GM19193 (cell line): Measurements from ENCODE around the gene LMF1.

ENCODE experiments used
- POLR2A ChIP-seq: IDR thresholded peaks from 4 replicates; pipeline ENCODE4 v1.6.1; 2011; ENCODE audit not compliant: insufficient read depth, insufficient read length; ENCODE audit errors: extremely low read depth

The LMF1 gene

DNA sequence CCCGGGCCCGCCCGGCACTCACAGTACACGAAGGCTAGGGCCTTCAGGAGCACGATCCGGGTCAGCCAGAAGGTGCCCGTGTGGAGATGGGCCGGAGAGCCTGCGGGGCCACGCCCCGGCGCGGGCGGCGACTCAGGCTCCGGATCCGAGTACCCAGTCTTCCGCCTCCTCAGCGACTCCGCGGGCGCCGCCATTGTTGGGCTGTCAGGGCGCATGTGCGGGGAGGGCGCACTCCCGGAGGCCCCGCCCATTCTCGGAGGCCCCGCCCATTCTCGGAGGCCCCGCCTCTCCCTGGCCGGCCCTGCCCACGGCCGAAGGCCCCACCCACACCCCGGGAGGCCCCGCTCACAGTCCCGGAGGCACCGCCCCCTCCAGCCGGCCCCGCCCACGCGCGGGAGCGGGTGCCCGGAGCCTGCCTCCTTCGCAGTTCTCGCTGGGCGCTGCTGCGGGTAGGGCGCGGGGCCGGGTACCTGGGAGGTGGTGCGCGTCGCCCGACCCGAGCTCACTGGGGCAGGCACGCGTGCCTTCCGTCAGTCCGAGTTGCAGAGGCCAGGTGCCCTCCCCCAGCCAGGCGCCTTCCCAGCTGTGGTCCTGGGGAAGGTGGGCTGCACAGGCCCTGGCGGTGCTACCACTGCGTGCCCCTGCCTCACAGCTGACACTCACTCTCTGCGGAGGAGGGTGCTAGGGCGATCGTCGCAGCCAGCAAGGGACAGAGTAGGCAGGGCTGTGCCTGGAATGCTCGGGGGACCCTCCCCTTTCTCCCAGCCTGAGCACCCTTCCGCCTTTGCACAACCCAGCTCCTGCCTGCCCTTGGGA is at the start of gene LMF1:
TSS of gene LMF1 (minus strand) at position 219 of the 816 bp plus-strand sequence. CDS start at position 215, 4 bp downstream.
- TF ChIP-seq POLR2A: peak; percentile 89

GRCh38 chr16:1020091-1020399 is 49.3 kb upstream of the LMF1 start:
- TF ChIP-seq POLR2A: no peak

- no peak for TF ChIP-seq POLR2A
Measured at GRCh38 chr16:1019231-1020090, 48.7 kb upstream of the LMF1 start.

- no peak for TF ChIP-seq POLR2A
Measured at GRCh38 chr16:1018447-1019198, 47.8 kb upstream of the LMF1 start.

DNA sequence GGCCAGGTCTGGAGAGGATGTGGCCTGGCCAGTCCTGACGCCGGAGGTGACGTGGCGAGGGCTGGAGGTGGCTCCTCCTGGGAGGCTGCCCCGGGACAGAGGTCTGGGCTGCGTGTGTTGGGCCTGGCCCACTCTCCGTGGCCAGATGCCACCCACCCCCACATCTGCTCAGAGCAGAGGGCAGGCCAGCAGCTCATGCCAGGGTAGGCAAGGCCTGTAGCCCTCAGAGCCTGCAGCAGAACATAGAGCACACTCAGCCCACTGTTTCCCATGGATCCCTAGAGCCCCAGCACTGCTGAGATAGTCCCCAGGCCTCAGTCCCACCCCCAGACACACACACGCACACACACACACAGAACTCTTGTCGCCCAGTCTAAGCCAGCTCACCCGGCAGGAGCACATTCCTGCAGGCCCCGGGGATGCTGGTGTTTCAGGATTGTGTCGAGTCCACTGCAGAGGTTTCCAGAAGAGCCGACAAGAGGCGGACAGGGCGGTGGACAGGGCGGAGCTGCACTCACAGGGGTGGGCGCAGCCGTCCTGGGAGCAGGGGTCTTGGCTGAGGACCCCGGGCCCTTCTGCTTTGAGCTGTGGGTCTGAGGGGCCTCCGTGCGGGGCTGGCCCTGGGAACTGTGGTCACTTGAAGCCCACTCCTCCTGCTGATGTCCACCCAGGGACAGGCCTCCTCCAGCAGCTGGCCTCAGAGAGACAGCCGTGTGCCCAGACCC is 44.1 kb upstream of the LMF1 start:
- no peak for TF ChIP-seq POLR2A

GRCh38 chr16:1014221-1014620 is 43.4 kb upstream of the LMF1 start:
- no peak for TF ChIP-seq POLR2A

DNA sequence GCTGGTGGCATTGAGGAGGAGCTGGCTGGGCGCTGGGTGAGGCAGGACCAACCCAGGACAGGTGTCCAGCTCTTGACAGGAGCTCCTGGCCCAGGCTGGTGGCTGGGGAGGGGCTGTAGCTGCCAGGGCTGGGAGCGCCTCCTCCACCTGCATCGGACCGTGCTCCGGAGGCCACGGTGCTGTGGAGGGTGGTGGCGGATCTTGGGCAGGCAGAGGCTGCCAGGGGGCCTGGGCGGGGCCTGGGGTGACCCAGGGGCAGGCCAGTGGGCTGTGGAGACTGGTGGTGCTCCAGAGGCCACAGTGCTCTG is 42.8 kb upstream of the LMF1 start:
- no peak for TF ChIP-seq POLR2A

GRCh38 chr16:1012722-1013592 is 42.2 kb upstream of the LMF1 start:
- TF ChIP-seq POLR2A: no peak

DNA sequence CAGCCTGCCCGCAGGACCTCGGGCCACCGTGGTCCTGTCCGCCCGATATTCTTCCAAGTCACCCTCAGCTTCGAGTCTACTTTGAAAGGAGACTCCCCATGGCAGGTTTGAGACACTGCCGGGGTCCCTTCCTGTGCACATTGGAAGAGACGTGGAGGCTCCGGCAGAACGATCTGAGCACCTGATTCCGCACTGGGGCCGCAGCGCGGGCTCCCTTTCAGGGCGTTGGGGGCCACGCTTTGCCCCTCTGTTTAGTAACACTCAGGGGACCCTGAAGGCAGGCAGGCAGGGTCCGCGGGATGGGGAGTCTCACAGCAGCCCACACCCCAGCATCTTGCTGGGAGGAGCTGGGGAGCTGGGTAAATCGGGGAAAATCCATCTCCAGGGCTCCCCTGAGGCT is 41.4 kb upstream of the LMF1 start:
- no peak for TF ChIP-seq POLR2A

DNA sequence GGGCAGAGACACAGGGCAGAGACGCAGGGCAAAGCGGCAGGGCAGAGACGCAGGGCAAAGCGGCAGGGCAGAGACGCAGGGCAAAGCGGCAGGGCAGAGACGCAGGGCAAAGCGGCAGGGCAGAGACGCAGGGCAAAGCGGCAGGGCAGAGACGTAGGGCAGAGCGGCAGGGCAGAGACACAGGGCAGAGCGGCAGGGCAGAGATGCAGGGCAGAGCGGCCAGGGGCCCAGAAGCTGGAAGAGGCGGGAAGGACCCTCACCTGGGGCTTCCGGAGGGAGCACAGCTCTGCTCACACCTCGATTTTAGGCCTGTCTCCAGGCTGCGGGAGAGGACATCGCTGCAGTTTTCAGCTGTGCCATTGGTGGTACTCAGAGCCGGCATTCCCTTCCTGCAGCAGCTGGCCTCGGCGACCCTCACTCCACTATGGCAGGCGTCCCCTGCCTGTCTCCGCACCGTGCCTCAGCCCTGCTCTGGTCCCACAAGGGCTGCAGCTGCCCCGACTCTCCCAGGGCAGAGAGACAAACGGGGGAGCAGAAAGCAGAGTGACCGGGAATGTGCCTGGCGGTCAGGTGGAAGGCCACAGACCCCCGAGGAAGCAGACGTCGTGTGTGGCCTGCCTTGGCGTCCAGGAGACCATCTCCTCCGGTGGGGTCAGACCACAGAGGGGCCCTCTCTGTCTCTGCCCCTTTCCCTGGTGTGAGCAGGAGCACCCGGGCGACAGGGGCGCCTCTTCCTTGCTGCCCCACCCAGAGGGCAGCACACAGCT is 40.7 kb upstream of the LMF1 start:
- no peak for TF ChIP-seq POLR2A

DNA sequence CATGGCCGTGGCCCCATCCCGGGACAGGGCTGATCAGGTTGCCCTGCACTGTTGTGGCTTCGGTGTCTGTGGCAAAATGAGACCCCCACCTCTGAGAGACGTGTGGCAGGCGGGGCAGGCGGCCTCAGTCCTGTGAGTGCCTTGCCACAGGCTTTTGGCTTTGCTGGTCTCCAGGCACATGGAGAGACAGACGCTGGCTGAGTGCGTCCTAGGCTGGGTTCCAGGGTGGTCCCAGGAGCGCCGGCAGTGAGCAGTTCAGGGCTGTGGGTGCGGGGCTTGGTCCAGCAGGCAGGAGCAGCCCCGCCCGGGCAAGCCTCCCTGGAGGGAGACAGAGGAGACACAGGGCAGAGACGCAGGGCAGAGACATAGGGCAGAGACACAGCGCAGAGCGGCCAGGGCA is 40.0 kb upstream of the LMF1 start:
- no peak for TF ChIP-seq POLR2A

- TF ChIP-seq POLR2A: no peak
Measured at GRCh38 chr16:1010251-1010650, 39.5 kb upstream of the LMF1 start.
